Cardiac septum (tissue), 1 donor: Measurements from ENCODE around the gene ZNF618. TPM values are rescaled to one million over a fixed set of nuclear protein-coding genes. Genes with fewer than 3 reads are reported as not detected.

Experiments
- DNase-seq: peaks from one replicate; pipeline ENCODE4 v3.0.0-alpha.2; 2020; ENCODE audit warnings: low spot score
- intact Hi-C: fragments of 100-400 bp; cut with DNase I; formaldehyde crosslinking; loops from one replicate; pipeline ENCODE4 v1.14.0; 2022
- total RNA-seq: library from RNA; stranded (reverse); fragmentation: NEBNext Ultra II Directional; extraction: Animal tissue kit (Norgen Biotek cat#: 25700); gene quantifications from one replicate; pipeline ENCODE4 v1.2.1, GENCODE V29; 2021
- donor health status: DM: no; HTN: no; CAD: no.

ZNF618 gene
- total RNA-seq, 1 donor from 2014 or later: 1.7 TPM

DNA sequence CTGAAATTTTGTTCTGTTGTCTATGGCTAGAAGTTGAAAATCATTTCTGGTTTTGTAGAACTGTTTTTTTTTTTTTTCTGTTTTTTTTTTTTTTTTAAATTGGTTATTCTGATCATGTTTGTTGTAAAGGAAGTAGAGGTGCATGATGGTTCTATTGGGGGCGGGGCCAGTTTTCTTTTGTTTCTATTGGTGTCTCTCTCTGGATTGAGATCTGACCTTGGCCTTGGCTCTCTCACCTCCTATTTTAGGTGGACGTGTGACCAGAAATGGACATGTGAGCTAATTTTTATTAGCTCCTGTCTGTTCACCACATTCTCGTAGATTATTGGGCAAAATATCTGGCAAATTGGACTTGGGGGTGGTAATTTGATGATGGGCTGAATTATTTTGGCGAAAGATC, 3.2 kb downstream of the ZNF618 start:
- no peak for DNase-seq
- intact Hi-C loops: loop anchor here (5.0 kb wide), 1 partner anchor 72 kb away; no protein-coding TSS in a partner anchor

DNA sequence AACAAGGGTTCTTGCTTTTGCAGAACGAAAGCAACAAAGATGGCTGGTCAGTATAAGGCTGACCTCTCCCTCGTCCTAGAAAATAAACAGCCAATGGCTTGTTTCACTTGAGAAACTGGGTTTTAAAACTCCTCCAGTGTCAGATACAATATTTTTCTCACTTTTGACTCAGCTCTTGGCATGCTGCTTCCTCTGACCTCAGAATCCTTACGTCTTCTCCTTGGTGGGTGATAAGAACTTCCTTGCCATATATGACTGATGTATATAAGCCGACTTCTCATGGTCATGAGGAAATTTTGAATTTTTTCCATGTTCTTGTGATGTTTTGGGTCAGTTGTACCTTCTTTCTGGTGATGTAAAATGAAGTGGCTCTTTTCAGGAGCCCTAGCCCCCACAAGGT, 3.8 kb downstream of the ZNF618 start:
- intact Hi-C loops: loop anchor here (5.0 kb wide), 1 partner anchor 73 kb away; no protein-coding TSS in a partner anchor
- DNase-seq: no peak

DNA sequence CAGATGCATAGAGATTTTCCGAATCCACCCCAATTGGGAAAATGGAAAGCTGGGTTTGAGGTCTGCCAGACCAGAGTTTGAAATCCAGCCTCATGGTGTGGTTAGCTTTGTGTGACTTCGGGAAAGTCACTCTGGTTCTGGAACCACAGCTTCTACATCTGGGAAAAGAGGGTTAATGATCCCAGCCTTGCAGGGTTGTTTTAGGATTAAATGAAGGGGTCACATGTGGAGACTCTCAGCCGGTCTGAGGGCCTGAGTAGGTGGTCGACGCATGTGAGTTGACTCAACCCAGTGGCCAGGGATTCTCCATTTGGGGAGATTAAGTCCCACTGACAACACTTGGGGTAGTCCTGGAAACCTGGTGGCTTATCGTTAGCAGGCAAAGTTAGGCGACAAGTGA, 6.1 kb downstream of the ZNF618 start:
- intact Hi-C loops: no loop called here

DNA sequence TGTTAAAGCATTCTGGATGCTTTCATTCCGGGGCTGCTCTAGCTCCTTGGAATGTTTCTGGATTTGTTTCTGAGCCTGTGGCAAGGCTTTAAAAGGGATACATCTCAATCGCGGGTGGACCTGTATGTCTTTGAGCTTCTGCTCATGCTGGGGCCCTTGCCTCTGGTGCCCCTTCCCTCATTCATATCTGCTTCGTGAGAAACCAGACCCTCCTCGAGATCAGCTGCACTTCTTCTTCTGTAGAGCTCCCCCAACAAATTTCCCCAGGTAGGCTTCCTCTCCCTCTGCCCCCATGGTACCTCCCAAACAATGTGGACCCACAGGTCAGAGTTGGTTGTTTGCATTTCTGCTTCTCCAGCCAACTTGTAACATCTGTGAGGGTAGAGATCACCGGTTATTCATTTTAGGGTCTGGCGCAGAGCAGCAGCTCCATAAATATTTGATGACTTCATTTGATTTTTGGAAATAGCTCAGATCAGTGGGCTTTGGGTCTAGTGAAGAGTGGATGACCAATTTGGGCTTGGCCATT, 6.6 kb downstream of the ZNF618 start:
- DNase-seq: no peak
- intact Hi-C loops: no loop called here

More for the DNA sequence above, 6.1 kb downstream of the ZNF618 start:
- DNase-seq: no peak

DNA sequence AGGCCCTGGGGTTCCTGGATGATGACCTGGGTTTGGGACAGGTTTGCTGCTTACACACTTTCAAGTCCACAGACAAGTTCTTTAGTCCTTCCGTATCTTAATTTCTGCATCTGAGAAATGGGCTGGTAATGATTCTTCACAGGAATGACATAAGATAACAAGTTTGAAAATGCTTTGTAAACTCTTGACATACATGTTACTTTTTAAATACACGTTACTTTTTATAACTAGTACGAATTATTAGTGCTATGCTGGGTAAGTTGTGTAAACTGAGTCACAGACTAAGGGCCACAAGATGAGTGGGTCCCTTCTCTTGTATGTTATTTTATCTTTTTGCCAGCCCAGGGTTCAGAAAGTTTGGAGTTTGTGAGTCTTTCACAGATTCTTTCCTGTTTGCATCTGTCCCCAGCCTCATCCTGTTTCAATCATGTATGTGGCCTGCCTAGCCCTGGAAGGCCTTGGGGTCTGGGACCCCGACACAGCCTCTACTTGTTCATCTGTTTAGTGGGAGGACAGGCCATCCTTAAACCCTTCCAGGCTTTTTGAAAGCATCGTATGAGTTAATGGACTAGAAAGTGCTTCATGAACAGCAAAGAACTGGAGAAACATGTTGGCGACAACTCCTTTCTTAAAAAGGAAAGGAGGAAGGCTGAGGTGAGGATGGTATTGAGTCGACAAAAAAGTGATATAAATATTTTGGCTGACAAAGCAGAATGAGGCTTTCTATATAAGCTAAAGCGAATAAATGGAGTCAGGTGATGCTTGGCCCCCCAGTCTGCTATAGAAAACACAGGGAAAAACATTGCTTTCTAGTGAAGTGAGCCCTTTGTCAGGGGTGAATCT, 9.3 kb downstream of the ZNF618 start:
- no peak for DNase-seq
- intact Hi-C loops: no loop called here

DNA sequence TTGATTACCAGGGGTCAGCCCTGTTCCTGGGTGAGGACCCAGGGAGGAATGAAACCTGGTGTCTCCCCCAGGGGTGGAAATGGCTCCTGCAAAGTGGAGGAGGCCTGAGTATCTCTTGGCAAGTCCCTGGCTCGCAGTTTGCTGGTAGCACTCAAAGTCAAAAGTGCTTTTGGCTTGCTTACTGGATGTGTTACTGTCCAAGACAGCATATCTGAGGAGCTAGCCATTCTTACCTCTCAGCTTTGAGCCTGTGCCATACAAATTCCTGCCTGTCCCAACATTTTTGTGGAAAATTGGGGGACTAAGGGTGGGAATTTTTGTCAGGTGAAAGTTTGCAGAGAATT, 9.9 kb downstream of the ZNF618 start:
- intact Hi-C loops: no loop called here
- DNase-seq: no peak

DNA sequence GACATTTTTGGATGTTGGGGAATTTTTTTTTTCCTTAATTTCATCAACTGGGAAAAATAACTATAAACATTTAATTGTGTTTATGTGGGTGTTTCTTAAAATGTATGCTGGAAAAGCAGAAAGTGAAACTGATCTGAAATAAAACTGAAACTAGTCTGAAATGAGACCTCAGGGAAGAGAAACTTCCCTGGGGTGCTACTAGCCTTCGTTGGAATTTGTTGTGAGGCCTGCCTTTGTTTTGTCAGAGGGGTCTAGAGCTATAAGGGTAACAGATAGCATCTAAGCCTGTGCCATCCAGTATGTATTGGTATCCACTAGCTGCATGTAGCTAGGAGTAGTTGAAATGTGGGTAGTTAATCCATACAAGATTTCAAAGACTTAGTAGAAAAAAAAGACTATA, 10.4 kb downstream of the ZNF618 start:
- DNase-seq: no peak
- intact Hi-C loops: no loop called here

DNA sequence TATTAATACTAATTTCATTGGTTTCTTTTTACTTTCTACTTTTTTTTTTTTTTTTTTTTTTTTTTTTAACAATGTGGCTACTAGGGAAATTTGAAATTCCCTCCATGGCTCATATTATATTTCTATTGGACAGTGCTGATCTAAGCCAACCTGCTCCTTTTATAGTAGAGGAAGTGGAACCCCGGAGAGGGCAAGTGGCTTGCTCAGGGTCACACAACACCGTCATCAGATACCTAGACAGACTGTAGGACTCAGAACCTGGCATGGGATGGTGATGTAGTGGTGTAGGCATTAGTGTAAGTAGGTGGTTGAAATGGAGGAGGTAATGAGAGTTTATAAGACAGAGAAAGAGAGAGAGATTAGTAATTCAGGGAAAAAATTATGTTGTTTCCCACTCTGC, 10.8 kb downstream of the ZNF618 start:
- intact Hi-C loops: no loop called here
- no peak for DNase-seq

DNA sequence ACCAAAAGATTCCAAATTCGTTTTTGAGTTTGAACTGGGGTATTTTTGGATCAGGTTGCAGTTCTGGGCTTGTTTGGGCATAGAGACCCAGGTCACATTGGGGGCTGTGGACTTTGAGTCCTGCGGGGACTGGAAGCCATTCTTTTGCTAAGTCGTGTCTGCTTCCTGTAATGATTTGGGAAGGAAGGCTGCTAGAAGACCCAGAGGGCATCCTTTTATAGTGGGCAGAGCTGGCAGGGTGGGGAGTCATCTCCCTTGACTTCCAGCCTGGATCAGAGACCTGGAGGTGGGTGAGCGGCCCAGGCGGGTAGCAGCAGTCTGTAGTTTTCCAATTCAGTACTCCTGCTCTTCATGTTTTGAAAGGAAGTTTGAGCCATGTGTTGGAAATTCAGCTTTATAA, 11.3 kb downstream of the ZNF618 start:
- DNase-seq: no peak
- intact Hi-C loops: no loop called here

DNA sequence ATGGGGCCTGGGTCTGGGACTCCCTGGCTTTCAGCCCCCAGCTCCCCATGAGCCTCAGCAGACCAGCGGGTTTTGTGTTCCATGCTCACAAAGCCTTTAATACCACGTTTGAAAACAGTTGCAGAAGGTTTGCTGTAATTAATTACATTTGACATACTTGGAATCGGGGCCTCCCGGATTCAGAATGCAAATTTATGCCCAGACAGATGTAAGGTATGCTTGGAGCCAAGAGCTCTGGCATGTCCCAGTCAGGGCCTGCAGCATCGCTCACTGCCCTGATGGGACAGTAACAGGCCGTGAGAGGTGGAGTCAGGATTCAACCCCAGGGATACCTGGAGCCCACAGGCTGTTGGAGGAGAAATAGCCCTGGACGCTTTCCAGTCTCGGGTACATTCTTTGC, 12.2 kb downstream of the ZNF618 start:
- no peak for DNase-seq
- intact Hi-C loops: no loop called here

DNA sequence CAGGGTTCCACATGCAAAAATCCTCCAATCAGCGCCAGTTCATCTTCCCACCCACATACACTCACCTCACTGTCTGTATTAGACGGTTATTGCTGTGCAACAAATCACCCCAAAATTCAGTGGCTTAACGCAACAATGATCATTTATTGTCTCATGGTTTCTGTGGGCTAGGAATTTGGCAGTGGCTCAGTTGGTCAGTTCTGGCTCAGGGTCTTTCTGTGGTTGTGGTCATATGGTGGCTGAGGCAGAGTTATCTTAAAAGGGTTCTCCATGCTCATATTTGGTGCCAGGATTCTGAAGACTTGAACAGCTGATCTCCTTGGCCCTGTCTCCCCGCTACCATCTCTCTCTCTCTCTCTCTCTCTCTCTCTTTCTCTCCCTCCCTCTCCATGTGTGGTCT, 12.9 kb downstream of the ZNF618 start:
- intact Hi-C loops: no loop called here
- no peak for DNase-seq

DNA sequence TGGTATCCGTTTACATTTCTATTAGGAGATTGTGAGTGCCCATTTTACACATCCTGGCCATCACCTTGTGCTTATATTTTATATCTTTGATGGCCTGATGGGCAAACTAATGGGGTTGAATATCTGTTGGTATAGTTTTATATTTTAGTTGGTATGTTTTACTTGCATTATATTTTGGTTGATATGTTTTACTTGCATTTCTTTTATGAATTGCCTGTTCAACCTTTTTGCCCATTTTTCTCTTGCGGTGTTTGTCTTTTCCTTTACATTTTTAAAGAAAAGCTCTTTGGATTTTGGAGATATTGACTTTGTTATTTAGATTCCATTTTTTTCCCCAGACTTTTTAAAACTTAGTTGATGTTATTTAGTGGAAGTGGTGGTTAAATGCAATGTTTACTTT, 14.6 kb downstream of the ZNF618 start:
- no peak for DNase-seq
- intact Hi-C loops: no loop called here

DNA sequence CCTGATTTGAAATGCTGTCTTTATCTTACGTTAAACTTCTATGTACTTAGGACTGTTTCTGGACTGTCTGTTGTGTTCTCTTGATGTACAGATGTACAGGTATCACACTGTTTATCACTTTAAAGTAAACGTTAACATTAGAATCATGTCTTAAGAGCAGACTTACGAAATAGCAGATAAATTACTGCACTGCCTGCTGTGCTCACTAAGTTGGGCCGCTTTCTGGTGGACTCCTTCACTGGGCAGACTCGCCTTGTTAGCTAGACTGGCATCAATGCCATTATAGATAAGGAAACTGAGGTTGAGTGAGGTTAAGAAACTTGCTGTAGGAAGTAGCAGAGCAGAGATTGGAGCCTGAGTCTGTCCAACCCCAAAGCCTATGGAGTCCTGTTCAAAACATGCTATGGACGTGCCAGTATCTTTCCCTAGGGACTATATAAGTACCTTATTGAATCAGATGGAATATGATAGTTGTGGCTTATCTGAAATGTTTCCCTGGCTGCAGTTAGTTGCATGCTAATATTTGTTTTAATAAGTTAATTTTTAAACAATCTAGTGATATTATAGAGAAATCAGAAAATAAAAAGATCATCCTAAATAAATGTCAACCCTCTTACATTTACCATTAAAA, 16.9 kb downstream of the ZNF618 start:
- no peak for DNase-seq
- intact Hi-C loops: no loop called here

DNA sequence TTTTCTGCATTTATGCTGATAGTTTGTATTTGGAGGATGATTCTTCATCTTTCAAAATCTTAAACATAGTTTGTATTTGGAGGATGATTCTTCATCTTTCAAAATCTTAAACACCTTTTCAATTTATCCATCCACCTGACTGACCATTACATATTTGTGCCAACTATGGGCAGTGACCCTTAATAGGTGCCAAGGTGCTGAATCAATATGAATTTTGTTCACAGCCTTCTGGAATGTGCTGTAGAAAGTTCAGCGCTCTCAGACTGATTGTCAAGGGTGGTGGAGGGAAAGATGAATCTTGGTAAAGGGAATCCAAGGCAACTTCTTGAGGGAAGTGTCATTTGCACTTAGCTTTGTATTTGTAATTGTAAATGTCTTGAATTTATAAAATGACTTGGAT, 18.1 kb downstream of the ZNF618 start:
- no peak for DNase-seq

DNA sequence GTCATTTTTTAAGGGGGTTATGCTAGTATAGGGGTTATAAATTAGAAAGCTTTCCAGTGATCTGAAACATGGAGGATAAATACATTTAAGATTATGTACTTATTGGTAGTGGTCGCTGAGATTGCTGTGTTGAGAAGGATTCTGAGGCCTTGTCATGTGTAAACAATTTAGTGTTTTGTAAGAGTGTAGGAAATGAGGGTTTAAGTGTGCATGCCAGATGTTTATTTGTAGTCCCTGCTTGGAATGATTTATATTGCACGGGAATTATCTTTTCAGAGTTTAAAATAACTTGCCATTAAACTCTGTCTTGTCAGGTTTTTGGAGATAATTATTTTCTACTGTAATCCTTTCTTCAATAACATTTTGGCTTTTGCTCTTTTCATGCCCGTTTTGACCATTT, 19.4 kb downstream of the ZNF618 start:
- intact Hi-C loops: no loop called here
- DNase-seq: no peak

More for the DNA sequence above, 18.1 kb downstream of the ZNF618 start:
- intact Hi-C loops: no loop called here

DNA sequence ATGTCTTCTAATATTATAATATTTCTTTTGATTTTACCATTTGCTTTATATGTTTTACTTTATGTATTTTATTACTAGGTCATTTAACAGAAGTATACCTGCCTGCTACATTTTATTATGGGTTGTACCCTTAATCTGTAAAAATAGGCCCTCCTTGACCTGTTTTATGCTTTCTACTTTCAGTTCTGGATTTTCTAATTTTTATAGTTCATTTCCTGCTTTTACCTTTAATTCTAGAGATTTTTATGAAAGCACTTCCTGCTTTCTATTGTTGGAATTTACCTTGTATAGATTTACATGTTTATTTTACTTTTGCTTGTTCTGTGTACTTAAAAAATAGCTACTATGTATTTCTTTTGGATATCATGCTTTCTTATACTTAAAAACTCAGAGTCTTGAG, 20.6 kb downstream of the ZNF618 start:
- intact Hi-C loops: no loop called here
- no peak for DNase-seq

DNA sequence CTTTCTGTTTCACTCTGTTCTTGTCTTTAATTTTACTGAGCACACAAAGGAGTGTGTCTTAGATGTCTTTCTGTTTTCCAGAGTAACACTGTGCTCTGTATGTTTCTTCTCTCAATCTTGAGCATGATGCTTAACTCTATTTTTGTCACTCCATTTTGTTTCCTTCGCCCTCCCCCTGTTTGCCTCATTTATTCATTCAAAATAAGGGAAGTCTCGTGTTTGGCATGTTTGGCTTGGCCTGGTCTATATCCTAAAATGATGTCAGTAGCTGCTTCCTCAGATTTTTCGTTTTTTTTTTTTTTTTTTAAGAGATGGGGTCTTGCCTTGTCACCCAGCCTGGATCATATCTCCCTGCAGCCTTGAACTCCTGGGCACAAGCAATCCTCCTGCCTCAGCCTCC, 22.0 kb downstream of the ZNF618 start:
- DNase-seq: no peak
- intact Hi-C loops: no loop called here

DNA sequence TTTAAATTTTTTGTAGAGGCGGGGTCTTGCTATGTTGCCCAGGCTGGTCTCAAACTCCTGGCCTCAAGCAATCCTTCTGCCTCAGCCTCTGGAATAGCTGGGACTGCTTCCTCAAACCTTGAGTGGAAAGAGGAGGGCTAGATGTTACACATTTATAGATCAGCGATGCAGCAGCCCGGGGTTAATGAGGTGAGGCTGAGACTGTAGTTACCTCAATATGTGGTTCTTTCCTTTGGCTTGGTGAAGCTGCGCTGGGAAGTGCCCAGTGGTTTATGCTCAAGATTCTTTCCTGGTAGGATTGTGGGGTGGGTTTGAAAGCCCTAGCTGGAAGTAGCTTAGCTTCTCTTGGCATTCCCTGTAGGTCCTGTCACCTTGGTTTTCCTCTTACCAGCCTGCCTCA, 22.5 kb downstream of the ZNF618 start:
- no peak for DNase-seq
- intact Hi-C loops: no loop called here

DNA sequence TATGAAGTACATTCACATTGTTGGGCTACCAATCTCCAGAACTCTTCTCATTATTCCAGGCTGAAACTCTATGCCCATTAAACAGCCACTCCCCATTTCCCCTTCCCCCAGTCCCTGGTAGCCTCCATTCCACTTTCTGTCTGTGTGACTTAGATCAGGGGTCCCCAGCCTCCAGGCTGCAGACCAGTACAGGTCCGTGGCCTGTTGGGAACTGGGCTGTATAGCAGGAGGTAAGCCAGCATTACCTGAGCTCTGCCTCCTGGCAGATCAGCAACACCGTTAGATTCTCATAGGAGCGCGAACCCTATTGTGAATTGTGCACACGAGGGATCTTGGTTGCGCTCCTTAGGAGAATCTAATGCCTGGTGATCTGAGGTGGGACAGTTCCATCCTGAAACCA, 23.1 kb downstream of the ZNF618 start:
- intact Hi-C loops: no loop called here
- no peak for DNase-seq

DNA sequence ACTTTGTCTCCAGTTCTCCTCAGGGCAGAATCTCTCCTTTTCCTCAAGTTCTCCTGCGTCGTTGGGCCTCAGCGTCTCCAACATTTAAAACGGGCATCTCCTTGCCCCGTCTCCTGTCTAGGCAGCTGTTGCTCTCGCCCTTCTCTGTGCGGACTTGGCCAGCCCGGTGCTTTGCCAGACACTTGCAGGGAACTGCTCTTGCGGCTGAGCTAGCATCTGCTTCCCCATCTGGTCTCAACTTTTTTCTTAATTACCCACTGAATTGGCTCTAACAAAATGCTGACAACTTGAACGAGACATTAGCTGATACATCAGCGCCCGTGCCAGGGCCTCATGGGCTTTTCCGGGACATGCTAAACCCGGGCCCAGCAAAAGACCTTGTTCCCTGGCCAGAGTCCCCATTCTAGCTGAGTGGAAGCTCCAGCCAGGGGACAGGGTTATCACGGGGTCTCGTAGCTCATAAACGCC, 25.1 kb downstream of the ZNF618 start:
- intact Hi-C loops: no loop called here
- no peak for DNase-seq

DNA sequence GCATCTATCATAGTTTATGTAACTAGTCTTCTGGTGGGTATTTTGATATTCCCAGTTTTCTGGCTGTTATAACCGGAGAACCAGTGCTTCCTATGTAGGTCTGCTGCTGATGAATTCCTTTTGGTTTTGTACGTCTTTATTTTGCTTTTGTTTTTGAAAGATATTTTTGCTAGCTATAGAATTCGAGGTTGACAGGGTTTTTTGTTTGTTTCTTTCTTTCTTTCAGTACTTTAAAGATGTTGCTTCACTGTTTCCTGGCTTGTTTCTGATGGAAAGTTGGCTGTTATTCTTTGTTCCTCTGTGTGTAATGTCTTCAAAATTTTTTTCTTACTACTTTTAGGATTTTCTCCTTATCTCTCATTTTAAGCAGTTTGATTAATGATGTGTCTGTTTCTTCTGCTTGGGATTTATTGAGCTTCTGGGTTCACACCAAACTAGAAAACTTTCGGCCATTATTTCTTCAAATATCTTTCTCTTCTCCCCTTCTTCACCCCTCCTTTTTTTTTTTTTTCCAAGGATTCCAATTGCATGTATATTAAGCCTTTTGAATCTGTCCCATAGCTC, 27.5 kb downstream of the ZNF618 start:
- intact Hi-C loops: no loop called here
- DNase-seq: no peak
